NCI-H460 (cell line): Measurements from ENCODE around the gene CEP135. TPM values are rescaled to one million over a fixed set of nuclear protein-coding genes. Genes with fewer than 3 reads are reported as not detected.

Experiments
- DNase-seq: peaks from one replicate; pipeline ENCODE4 v3.0.0-alpha.2; 2016; ENCODE audit warnings: low read depth; ENCODE audit errors: extremely low read depth
- total RNA-seq: library from RNA; depleted of rRNA; stranded (reverse); fragments of >200 nt; shearing (Covaris generic); gene quantifications from 2 replicates; pipeline ENCODE4 v1.2.3, GENCODE V29; 2014

Gene CEP135
- total RNA-seq, 1 experiment from 2014 or later = 7.6 TPM

DNA sequence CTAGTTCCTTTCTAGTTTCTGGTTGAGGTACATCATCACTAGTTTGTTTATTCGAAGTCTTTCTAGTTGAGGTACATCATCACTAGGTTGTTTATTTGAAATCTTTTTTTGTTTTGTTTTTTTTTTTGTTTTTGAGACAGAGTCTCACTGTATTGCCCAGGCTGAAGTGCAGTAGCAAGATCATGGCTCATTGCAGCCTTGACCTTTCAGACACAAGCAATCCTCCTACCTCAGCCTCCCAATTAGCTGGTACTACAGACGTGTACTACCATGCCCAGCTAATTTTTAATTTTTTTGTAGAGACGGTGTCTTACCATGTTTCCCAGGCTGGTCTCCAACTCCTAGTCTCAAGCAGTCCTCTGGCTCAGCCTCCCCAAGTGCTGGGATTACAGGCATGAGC is 54.9 kb downstream of the CEP135 start:
- DNase-seq = no peak

- DNase-seq = no peak
Observed at GRCh38 chr4:56004235-56004634, 55.5 kb downstream of the CEP135 start.

DNA sequence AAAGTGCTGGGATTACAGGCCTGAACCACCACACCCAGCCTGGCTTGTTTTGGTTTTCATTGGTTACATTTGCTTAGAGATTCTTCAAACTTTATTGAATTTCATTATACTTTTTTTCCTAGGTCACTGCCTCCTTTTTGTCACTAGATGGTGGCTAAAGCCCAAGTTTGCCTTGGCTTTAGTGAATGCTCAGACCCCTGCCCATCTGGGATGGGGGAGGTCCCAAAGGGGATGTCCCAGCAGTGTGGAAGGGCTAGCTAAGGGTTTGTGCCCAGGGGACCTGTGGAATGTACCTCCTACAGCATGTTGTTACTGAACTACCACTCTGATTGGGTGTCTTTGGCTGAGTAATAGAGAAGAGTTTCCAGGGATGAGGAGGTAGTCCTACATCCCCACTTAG is 58.4 kb downstream of the CEP135 start:
- no peak for DNase-seq

- no peak for DNase-seq
Observed at GRCh38 chr4:56008206-56008605, 59.5 kb downstream of the CEP135 start.

GRCh38 chr4:56026596-56026995 is 77.9 kb downstream of the CEP135 start:
- DNase-seq = no peak

- no peak for DNase-seq
Observed at GRCh38 chr4:56028165-56028564, 79.4 kb downstream of the CEP135 start.

- no peak for DNase-seq
Observed at GRCh38 chr4:56038487-56039162, 89.9 kb downstream of the CEP135 start.

- no peak for DNase-seq
Observed at GRCh38 chr4:56040842-56041241, 92.1 kb downstream of the CEP135 start.

DNA sequence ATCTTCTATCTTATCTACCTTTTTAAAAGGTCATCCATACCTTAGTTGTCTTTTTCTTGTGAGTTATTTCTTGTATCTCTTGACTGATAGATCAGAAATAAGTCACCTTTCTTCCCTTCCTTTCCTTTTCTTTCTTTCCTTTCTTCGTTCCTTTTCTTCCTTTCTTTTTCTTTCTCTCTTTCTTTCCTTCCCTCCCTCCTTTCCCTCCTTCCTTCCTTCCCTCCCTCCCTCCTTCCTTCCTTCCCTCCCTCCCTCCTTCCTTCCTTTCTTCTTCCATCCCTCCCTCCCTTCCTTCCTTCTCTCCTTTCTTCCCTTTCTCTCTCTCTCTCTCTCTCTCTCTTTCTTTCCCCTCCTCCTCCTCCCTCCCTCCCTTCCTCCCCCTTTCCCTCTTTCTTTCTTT is 93.5 kb downstream of the CEP135 start:
- no peak for DNase-seq

DNA sequence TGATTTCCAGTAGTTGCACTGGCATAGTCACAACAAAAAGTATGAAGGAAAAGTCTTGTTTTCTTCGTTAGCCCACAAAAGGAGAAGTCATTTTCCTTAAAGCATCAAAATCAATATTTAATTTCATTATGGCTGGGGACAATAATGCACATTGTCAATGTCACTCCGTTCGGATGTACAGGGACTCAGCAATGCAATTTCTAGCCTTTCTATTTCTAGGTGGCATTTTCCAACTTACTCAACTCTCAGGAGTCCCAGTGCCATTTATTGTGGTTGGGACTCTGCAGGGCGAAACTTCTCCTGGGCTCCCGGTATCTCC is 99.6 kb downstream of the CEP135 start:
- no peak for DNase-seq

- peak; percentile 41 for DNase-seq
Observed at GRCh38 chr4:56048702-56049431, 100.1 kb downstream of the CEP135 start.

- no peak for DNase-seq
Observed at GRCh38 chr4:56050625-56051024, 101.9 kb downstream of the CEP135 start.

GRCh38 chr4:56051029-56051709 is 102.4 kb downstream of the CEP135 start:
- no peak for DNase-seq

DNA sequence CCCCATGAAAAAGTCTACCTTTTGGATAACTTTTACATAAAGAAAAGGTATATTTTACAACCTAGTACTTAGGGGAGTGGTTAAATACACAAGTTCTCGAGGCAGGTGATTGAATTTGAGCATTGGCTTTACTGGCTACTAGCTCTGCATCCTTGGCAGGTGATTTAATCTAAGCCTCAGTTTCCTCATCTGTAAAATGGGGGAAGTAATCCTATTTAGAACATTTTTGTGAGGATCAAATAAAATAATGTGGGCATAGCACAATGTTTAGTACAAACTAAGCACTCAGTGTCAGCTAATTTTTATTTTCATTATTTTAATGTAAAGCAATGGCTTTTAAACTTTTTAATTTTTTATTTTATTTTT is 102.9 kb downstream of the CEP135 start:
- DNase-seq = no peak

GRCh38 chr4:56052481-56052880 is 103.7 kb downstream of the CEP135 start:
- no peak for DNase-seq

DNA sequence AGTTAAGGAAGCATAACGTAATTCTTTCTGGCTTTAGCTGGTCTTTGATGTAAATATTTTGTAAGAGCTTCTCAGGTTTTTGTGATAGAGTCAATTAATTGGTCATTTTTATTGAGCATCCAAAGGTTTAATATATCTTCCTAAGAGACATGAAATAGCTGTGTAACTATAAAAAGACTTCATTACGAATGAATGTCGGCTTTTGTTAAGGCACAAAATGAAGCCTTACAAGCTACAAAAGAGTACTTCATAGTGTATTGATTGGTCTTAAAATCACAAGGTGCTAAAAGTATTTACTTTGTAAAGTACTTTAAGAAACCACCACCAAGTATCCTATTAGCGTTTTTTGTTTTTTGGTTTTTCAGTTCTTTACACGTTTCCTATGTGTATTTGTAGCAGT is 104.2 kb downstream of the CEP135 start:
- DNase-seq = no peak

DNA sequence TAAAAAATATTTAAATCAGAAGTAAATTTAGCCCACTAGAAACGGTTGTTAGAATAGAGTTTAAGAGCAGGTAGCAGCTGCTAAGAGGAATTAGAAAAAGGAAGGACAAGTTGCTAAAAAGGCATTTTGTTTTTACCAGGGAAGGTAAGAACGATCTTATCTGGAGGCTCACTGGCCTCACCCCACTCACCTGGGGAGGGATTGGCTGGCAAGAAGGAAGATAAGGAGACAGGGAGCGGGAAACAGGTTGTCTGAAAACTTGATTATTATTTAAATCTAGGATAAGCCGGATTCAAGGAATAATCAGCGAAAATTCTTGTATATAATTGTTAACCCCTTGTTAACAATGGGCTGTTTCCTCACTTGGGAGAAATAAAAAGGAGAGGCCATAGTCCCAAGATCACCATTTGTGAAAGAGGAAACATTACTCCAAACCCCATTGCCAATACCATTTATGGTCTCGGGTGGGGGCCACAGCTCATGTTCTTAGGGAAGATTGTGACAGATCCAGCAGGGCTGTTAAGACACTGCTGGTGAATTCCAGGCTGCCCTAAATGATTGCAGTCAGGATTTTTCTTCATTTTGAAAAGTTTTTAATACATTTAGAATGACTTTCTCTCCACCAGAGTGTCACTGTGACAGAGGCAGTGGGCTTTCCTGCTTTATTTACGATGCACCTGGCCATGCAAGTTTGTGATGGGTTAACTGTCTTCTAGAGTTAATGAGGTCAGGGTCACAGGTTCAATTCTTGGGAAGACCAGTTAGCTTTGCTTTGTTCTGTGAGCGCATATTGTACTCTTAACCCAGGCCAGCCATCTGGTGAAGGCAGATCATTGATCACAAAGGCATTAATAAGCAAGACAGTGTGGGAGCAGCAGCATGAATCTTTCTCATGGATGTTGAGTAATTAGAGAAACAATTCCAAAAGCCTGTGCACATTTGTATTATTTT is 106.6 kb downstream of the CEP135 start:
- no peak for DNase-seq

DNA sequence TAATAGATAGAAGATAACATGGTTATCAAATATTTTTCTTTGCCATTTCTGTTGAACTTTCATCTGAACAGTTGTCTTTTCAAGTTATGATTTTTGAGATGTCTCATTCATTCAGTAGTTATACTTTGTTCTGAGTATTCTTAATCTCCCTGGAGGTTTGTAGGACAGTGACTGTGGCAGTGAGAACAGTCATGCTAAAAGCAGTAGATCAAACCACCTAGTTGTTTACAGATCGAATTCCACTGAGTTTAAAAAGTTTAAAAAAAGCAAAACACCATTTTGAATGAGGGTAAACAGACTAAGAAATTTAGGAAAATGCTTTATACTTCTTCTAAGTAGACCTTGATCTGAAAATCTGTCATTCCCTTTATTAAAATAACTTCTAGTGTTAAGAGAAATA is 107.2 kb downstream of the CEP135 start:
- no peak for DNase-seq

GRCh38 chr4:56058555-56058954 is 109.8 kb downstream of the CEP135 start:
- no peak for DNase-seq

DNA sequence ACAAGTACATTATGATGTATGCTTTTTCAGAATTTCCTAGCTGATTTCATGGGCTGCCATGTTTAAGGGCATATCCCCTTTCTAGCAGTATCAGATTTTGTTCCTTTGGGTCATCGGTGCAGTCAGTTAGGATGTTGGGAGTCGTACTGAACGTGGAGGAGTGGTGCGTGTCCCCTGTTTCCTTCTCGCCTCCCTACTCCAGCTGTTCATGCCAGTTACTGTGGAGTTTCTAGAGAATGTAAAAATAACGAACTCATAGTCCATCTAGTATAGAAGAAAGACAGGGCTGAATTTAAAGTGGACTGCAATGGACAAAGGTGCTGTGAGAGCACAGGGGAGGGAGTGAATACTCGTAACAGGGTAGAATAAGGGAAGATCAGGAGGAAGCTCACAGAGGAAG is 111.3 kb downstream of the CEP135 start:
- no peak for DNase-seq

DNA sequence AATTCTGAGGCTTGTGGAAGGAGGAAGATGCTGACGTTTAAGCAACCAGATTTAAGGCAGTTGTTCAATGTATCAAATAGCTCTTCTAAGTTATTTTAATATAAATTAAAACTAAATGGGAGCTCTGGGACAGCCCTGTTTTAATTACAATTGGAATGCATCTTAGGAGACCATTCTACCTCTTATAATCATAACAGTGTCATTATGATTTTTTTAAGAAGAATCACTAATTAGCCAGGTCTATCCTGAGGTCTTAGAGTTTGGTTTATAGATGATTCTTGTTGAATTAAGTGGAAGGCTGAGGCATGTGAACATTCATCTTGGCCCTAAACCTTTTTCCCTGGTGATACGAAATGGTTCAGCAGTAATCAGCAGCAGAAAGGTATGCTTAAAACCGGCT is 113.4 kb downstream of the CEP135 start:
- DNase-seq = no peak
